HepG2 (cell line): ENCODE data around the gene ITGB3. TPM values are rescaled to one million over a fixed set of nuclear protein-coding genes. Genes with fewer than 3 reads are reported as not detected.

Experiments
- ATAC-seq: fragments of 200-7000 bp; cut with Tn5 transposase; 3 replicates; pipeline ENCODE4 v1.9.1; 2020; ENCODE audit warnings: mild to moderate bottlenecking, moderate library complexity
- BruUV-seq: library from RNA; stranded (reverse); fragments of 400-500 nt; replicated peaks from 2 replicates; lab custom pipeline; 2021; lab: Mats Ljungman, UMichigan
- CTCF ChIA-PET: fragments of 300-600 bp; formaldehyde crosslinking; extraction: SDS; loops from one replicate; lab custom pipeline; 2021; ENCODE audit warnings: low total read pairs, inconsistent platforms, low intra/inter-chr PET ratio; lab: Yijun Ruan, JAX
- POLR2A ChIA-PET: fragments of 350-600 bp; sonication (Branson Sonifier 250); formaldehyde crosslinking; loops from one replicate; lab custom pipeline; 2020; ENCODE audit warnings: antibody characterized with exemption, inconsistent platforms; lab: Yijun Ruan, JAX
- DNase-seq: peaks from one replicate; pipeline ENCODE4 v3.0.0-alpha.2; 2015; ENCODE audit warnings: low spot score
- FAIRE-seq: peaks from 3 replicates; lab custom pipeline; 2011; peaks lifted over from hg19 to GRCh38; lab: Jason Lieb, UNC
- H2AFZ ChIP-seq: one replicate; pipeline ENCODE4 v1.6.1; 2011; ENCODE audit warnings: low read length, inconsistent platforms
- H3K27ac ChIP-seq: fragments of 300-600 bp; 3 replicates; pipeline ENCODE4 v1.8.0; 2011; ENCODE audit warnings: mixed run types, mild to moderate bottlenecking, mixed read lengths, low read length, inconsistent platforms; ENCODE audit not compliant: insufficient read depth; ENCODE audit errors: extremely low read length
- H3K27me3 ChIP-seq, 2 experiments: fragments of 200-600 bp in 1 of 2; 2 replicates in 1 of 2; 3 replicates in 1 of 2; pipeline versions ENCODE4 v1.6.0 to v1.8.0; 2011; ENCODE audit warnings: low read length in 2 of 2, mild to moderate bottlenecking in 2 of 2, moderate library complexity in 2 of 2, inconsistent platforms in 1 of 2; ENCODE audit not compliant: insufficient read depth in 2 of 2, control insufficient read depth in 1 of 2
- H3K36me3 ChIP-seq, 2 experiments: fragments of 200-600 bp in 1 of 2; replicated peaks in 1 of 2; 2 replicates in 1 of 2; 3 replicates in 1 of 2; pipeline versions ENCODE4 v1.5.1 to v1.8.0; 2011; ENCODE audit warnings: low read length in 2 of 2, inconsistent platforms in 1 of 2; ENCODE audit not compliant: insufficient read depth in 2 of 2, control insufficient read depth in 1 of 2
- H3K4me1 ChIP-seq: 2 replicates; pipeline ENCODE4 v1.5.1; 2012; ENCODE audit warnings: low read length, inconsistent platforms; ENCODE audit not compliant: insufficient read depth
- H3K4me2 ChIP-seq: 2 replicates; pipeline ENCODE4 v1.6.0; 2011; ENCODE audit warnings: low read depth, low read length, inconsistent platforms
- H3K4me3 ChIP-seq, 3 experiments: fragments of 200-600 bp in 1 of 3; sonication (generic), shearing (Covaris generic) in 1 of 3; replicated peaks in 1 of 3; 2 replicates each; pipeline ENCODE4 v1.5.1; 2011 to 2016; ENCODE audit warnings: low read length in 3 of 3, inconsistent platforms in 2 of 3, low read depth in 2 of 3, mild to moderate bottlenecking in 2 of 3, control low read depth in 1 of 3, mixed read lengths in 1 of 3; ENCODE audit not compliant: insufficient read depth in 1 of 3
- H3K79me2 ChIP-seq: one replicate; pipeline ENCODE4 v1.6.1; 2011; ENCODE audit warnings: low read length, inconsistent platforms; ENCODE audit not compliant: insufficient read depth
- H3K9ac ChIP-seq: 2 replicates; pipeline ENCODE4 v1.6.0; 2011; ENCODE audit warnings: mild to moderate bottlenecking, low read depth, low read length, inconsistent platforms; ENCODE audit not compliant: insufficient read depth
- H3K9me3 ChIP-seq: 2 replicates; pipeline ENCODE4 v1.5.1; 2012; ENCODE audit warnings: mild to moderate bottlenecking, low read length
- H4K20me1 ChIP-seq: 2 replicates; pipeline ENCODE4 v1.6.0; 2011; ENCODE audit warnings: inconsistent platforms, mild to moderate bottlenecking, low read length, moderate library complexity; ENCODE audit not compliant: insufficient read depth
- ATF4 ChIP-seq, 2 experiments: fragments of 450-650 bp in 1 of 2; sonication (generic) in 1 of 2; formaldehyde crosslinking; IDR thresholded peaks; 2 replicates each; pipeline versions ENCODE4 v1.5.0 to v1.8.0; 2020 to 2022; ENCODE audit warnings: mild to moderate bottlenecking in 1 of 2, missing genetic modification reagents in 1 of 2
- CBX1 ChIP-seq: IDR thresholded peaks from one replicate; pipeline ENCODE4 v1.6.1; 2016; ENCODE audit warnings: antibody characterized with exemption, low read depth
- CEBPG ChIP-seq: IDR thresholded peaks from 2 replicates; pipeline ENCODE4 v1.6.1; 2016
- EHMT2 ChIP-seq: fragments of 200-600 bp; sonication (generic); IDR thresholded peaks from 2 replicates; pipeline ENCODE4 v1.7.0; 2017; ENCODE audit warnings: antibody characterized with exemption, low read depth, low read length, borderline replicate concordance
- HDAC2 ChIP-seq: sonication (generic); formaldehyde crosslinking; IDR thresholded peaks from 2 replicates; pipeline ENCODE4 v1.4.0; 2020; ENCODE audit warnings: missing genetic modification reagents
- HMG20B ChIP-seq: conservative IDR thresholded peaks from 2 replicates; pipeline ENCODE4 v1.6.1; 2016; ENCODE audit warnings: missing genetic modification reagents, missing compliant biosample characterization
- JUND ChIP-seq: sonication (generic); formaldehyde crosslinking; IDR thresholded peaks from 2 replicates; pipeline ENCODE4 v1.8.0; 2022; ENCODE audit warnings: mild to moderate bottlenecking, missing genetic modification reagents
- KDM4B ChIP-seq: sonication (generic); formaldehyde crosslinking; IDR thresholded peaks from 2 replicates; pipeline ENCODE4 v1.4.0; 2020; ENCODE audit warnings: missing genetic modification reagents
- PTBP1 ChIP-seq: fragments of 200-400 bp; formaldehyde crosslinking; IDR thresholded peaks from 2 replicates; pipeline ENCODE4 v1.6.1; 2018; ENCODE audit warnings: low read length, low read depth; ENCODE audit not compliant: poor library complexity, severe bottlenecking
- RBM22 ChIP-seq: fragments of 200-400 bp; formaldehyde crosslinking; optimal IDR thresholded peaks from 2 replicates; pipeline ENCODE3; 2017; ENCODE audit warnings: mild to moderate bottlenecking, low read length, moderate library complexity
- SUZ12 ChIP-seq: fragments of 150-350 bp; IDR thresholded peaks from 2 replicates; pipeline ENCODE4 v1.6.1; 2014; ENCODE audit warnings: low read depth, low read length
- THAP9 ChIP-seq: sonication (generic); formaldehyde crosslinking; IDR thresholded peaks from 2 replicates; pipeline ENCODE4; 2020; ENCODE audit warnings: missing genetic modification reagents, mild to moderate bottlenecking, borderline replicate concordance
- ZNF17 ChIP-seq: sonication (generic); formaldehyde crosslinking; IDR thresholded peaks from 2 replicates; pipeline ENCODE4 v1.5.0; 2020; ENCODE audit warnings: mild to moderate bottlenecking, missing genetic modification reagents
- ZNF446 ChIP-seq: sonication (generic); formaldehyde crosslinking; IDR thresholded peaks from 2 replicates; pipeline ENCODE4 v1.5.0; 2020; ENCODE audit warnings: mild to moderate bottlenecking, missing genetic modification reagents
- ZNF496 ChIP-seq: sonication (generic); formaldehyde crosslinking; IDR thresholded peaks from 2 replicates; pipeline ENCODE4 v1.8.1; 2023; ENCODE audit warnings: mild to moderate bottlenecking, moderate library complexity, missing genetic modification reagents; ENCODE audit not compliant: insufficient replicate concordance
- ZNF709 ChIP-seq: sonication (generic); formaldehyde crosslinking; IDR thresholded peaks from 2 replicates; pipeline ENCODE4 v1.5.0; 2020; ENCODE audit warnings: mild to moderate bottlenecking, missing genetic modification reagents
- ZNF75D ChIP-seq: sonication (generic); formaldehyde crosslinking; IDR thresholded peaks from 2 replicates; pipeline ENCODE4 v1.8.1; 2023; ENCODE audit warnings: missing genetic modification reagents, mild to moderate bottlenecking, borderline replicate concordance
- ZSCAN29 ChIP-seq: sonication (generic); formaldehyde crosslinking; conservative IDR thresholded peaks from 2 replicates; pipeline ENCODE4 v1.4.0; 2020; ENCODE audit warnings: mild to moderate bottlenecking, missing genetic modification reagents
- WGBS: methylation state at CpG from one replicate; pipeline ENCODE4 v1.1.6; 2017; ENCODE audit warnings: low lambda C conversion rate; 5-methylcytosine and 5-hydroxymethylcytosine counted together
- in situ Hi-C: cut with HindIII; loops from 2 replicates; pipeline ENCODE4 v1.10.0; 2017; ENCODE audit warnings: low pct_unique_long_range_greater_than_20kb; ENCODE audit not compliant: extremely low pct_ligation_motif_present
- intact Hi-C: fragments of 100-400 bp; cut with micrococcal nuclease; formaldehyde crosslinking; loops from one replicate; pipeline ENCODE4 v1.10.0; 2022; ENCODE audit not compliant: unreplicated experiment
- polyA plus RNA-seq, 8 experiments: library from polyadenylated mRNA; depleted of rRNA in 3 of 8; stranded (reverse) in 7 of 8; unstranded in 1 of 8; fragments of >200 nt; fragmentation: Illumina TruSeq in 4 of 8; extraction: Trizol in 4 of 8; gene quantifications; 2 replicates each; pipeline versions ENCODE4 v1.2.1 to v1.2.3, GENCODE V29; 2011 to 2016; ENCODE audit warnings: low read depth in 4 of 8, missing spikeins in 1 of 8, mixed read lengths in 1 of 8; ENCODE audit not compliant: insufficient read depth in 1 of 8
- total RNA-seq, 5 experiments: library from RNA; depleted of rRNA; stranded (reverse); fragments of >200 nt; fragmentation: Illumina TruSeq; extraction: Trizol; gene quantifications; 2 replicates each; pipeline ENCODE4 v1.2.3, GENCODE V29; 2016; ENCODE audit warnings: low read depth in 1 of 5
- TF ChIP-seq, protein P1 (sequence below): sonication (generic); formaldehyde crosslinking; IDR thresholded peaks from 2 replicates; pipeline ENCODE4 v1.5.0; 2020; ENCODE audit warnings: missing genetic modification reagents, mild to moderate bottlenecking, borderline replicate concordance
- TF ChIP-seq, protein P2 (sequence below): sonication (generic); formaldehyde crosslinking; IDR thresholded peaks from 2 replicates; pipeline ENCODE4 v1.4.0; 2020; ENCODE audit warnings: mild to moderate bottlenecking, missing genetic modification reagents

ITGB3 gene
- total and polyA plus RNA-seq, 2 of the 13 experiments (the other 11 are each of a cell fraction or from before 2014, with no cell fraction given) = 0.09 to 0.31 TPM

- ChIA-PET CTCF (no interaction called here), POLR2A (no interaction called here)
- H3K9me3 ChIP-seq = no peaks in the 10 kb centered on the region
- WGBS = 53% methylated on average over 2 of the region's 2 CpGs
- no peak overlapping the region for H3K9ac ChIP-seq
- no peaks in the 10 kb centered on the region for H3K36me3 ChIP-seq
- no peak for FAIRE-seq
- intact Hi-C loops (no loop called here), in situ Hi-C loops (no loop called here)
- H4K20me1 ChIP-seq = no peaks in the 10 kb centered on the region
- no peak for DNase-seq
- peaks cover 30% of the 10 kb centered on the region for H3K4me1 ChIP-seq
- no peak overlapping the region for H3K4me2 ChIP-seq
- H3K27me3 ChIP-seq = peaks cover 0 to 11% of the 10 kb centered on the region in 2 experiments; a peak in 4 of 5 replicates
- no peaks in the 10 kb centered on the region for H3K79me2 ChIP-seq
- no peak for ATAC-seq
- no peak overlapping the region for H3K27ac ChIP-seq
- H3K4me3 ChIP-seq = no peak overlapping the region
- TF ChIP-seq ZNF75D = no peak
- TF ChIP-seq CBX1 = no peak
- TF ChIP-seq KDM4B (CRISPR knock-in tag) = no peak
- TF ChIP-seq, protein P1, sequence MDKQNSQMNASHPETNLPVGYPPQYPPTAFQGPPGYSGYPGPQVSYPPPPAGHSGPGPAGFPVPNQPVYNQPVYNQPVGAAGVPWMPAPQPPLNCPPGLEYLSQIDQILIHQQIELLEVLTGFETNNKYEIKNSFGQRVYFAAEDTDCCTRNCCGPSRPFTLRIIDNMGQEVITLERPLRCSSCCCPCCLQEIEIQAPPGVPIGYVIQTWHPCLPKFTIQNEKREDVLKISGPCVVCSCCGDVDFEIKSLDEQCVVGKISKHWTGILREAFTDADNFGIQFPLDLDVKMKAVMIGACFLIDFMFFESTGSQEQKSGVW (CRISPR knock-in tag) = no peak
- no peak for TF ChIP-seq THAP9 (CRISPR knock-in tag)
- TF ChIP-seq RBM22 = no peak
- no peak for TF ChIP-seq CEBPG (CRISPR knock-in tag)
- TF ChIP-seq ZNF496 (CRISPR knock-in tag) = no peak
- no peak for TF ChIP-seq ZSCAN29
- no peak for TF ChIP-seq HMG20B (CRISPR knock-in tag)
- TF ChIP-seq EHMT2 = no peak
- no peak for TF ChIP-seq ZNF709 (CRISPR knock-in tag)
- no peak for TF ChIP-seq ZNF17 (CRISPR knock-in tag)
- TF ChIP-seq SUZ12 = no peak
- no peak for TF ChIP-seq HDAC2 (CRISPR knock-in tag)
- TF ChIP-seq JUND = no peak
- TF ChIP-seq ATF4 (CRISPR knock-in tag; IDR thresholded peaks at IDR 0.05) = no peak
- no peak for TF ChIP-seq PTBP1
- TF ChIP-seq, protein P2, sequence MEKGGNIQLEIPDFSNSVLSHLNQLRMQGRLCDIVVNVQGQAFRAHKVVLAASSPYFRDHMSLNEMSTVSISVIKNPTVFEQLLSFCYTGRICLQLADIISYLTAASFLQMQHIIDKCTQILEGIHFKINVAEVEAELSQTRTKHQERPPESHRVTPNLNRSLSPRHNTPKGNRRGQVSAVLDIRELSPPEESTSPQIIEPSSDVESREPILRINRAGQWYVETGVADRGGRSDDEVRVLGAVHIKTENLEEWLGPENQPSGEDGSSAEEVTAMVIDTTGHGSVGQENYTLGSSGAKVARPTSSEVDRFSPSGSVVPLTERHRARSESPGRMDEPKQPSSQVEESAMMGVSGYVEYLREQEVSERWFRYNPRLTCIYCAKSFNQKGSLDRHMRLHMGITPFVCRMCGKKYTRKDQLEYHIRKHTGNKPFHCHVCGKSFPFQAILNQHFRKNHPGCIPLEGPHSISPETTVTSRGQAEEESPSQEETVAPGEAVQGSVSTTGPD = no peak
- TF ChIP-seq ZNF446 (CRISPR knock-in tag) = no peak
- TF ChIP-seq, all 625 proteins: peak for 0
- BruUV-seq = no TSS peak
- no peak overlapping the region for H2AFZ ChIP-seq
These were observed 2.8 kb upstream of the ITGB3 start for GRCh38 chr17:47250855-47251254.
